Measurements from ENCODE around the gene FAM161A. TPM values are rescaled to one million over a fixed set of nuclear protein-coding genes. Genes with fewer than 3 reads are reported as not detected.

The FAM161A gene, protein sequence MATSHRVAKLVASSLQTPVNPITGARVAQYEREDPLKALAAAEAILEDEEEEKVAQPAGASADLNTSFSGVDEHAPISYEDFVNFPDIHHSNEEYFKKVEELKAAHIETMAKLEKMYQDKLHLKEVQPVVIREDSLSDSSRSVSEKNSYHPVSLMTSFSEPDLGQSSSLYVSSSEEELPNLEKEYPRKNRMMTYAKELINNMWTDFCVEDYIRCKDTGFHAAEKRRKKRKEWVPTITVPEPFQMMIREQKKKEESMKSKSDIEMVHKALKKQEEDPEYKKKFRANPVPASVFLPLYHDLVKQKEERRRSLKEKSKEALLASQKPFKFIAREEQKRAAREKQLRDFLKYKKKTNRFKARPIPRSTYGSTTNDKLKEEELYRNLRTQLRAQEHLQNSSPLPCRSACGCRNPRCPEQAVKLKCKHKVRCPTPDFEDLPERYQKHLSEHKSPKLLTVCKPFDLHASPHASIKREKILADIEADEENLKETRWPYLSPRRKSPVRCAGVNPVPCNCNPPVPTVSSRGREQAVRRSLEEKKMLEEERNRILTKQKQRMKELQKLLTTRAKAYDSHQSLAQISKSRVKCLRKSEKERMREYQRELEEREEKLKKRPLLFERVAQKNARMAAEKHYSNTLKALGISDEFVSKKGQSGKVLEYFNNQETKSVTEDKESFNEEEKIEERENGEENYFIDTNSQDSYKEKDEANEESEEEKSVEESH
- total RNA-seq = 0.70 and 2.3 TPM in 2 replicates

GRCh38 chr2:61853847-61854563 is at the start of gene FAM161A:
TSS of gene FAM161A (minus strand) at chr2:61854060. CDS start at chr2:61854041, 19 bp downstream.

GRCh38 chr2:61888267-61889055 is 34.6 kb upstream of the FAM161A start, which contains the start of gene CCT4:
TSS of gene CCT4 (minus strand) at chr2:61888656. CDS start at chr2:61888507, 149 bp downstream.

Other genes starting within 250 kb of the FAM161A start
- 85.9 and 97.8 TPM in 2 replicates for gene CCT4, start 34.6 kb upstream of the FAM161A start, total RNA-seq
- gene COMMD1, start 51.6 kb upstream of the FAM161A start, total RNA-seq = 44.4 and 54.0 TPM in 2 replicates